Uterine smooth muscle cell (primary cell): ENCODE results near the gene CD72. TPM values are rescaled to one million over a fixed set of nuclear protein-coding genes. Genes with fewer than 3 reads are reported as not detected.

ENCODE experiments used
- total RNA-seq: library from RNA; depleted of rRNA; stranded (reverse); fragments of >200 nt; gene quantifications from 2 replicates; pipeline ENCODE4 v1.2.3, GENCODE V29; 2014

CD72 gene
- 0.87 and 1.2 TPM in 2 replicates for total RNA-seq

GRCh38 chr9:35618325-35618727 lies at the start of gene CD72:
CD72 (minus strand) TSS chr9:35618413; CDS start chr9:35618303, 110 bp downstream.

GRCh38 chr9:35664531-35665470 lies 46.6 kb upstream of the CD72 start, which contains the start of gene ARHGEF39:
ARHGEF39 (minus strand) TSS chr9:35665195; CDS start chr9:35665169, 26 bp downstream.

GRCh38 chr9:35658137-35658967 lies 40.1 kb upstream of the CD72 start, which contains the start of gene CCDC107:
CCDC107 (plus strand) TSS chr9:35658292; CDS start chr9:35658380, 88 bp downstream.

DNA sequence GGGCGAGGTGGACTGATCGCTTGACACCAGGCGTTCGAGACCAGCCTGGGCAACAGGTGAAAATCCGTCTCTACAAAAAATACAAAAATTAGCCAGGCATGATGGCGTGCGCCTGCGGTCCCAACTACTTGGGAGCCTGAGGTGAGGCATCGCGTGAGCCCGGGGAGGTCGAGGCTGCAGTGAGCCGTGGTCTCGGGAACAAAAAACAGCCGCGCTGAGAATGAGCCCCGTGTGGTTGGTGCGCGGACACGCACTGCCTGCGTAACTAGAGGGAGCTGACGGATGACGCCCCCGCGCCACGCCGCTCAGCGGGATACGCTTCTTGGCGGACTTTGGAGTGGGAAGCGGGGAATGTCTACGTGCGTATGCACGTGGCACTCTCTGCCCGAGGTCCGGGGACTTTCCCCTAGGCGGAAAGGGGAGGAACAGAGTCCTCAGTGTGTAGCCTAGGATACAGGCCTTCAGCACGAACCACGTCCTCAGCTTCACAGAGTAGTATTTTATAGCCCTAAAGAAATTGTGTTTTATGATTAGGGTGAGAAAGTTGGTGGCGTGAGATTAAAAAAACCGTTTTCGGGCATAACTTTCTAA lies 39.4 kb upstream of the CD72 start, which contains the start of gene RMRP:
RMRP (minus strand) TSS at position 474 of the 591 bp plus-strand sequence.

GRCh38 chr9:35650341-35651158 lies 32.3 kb upstream of the CD72 start, which contains the start of gene SIT1:
SIT1 (minus strand) TSS chr9:35650931; CDS start chr9:35650853, 78 bp downstream.

GRCh38 chr9:35604578-35605350 lies 13.4 kb downstream of the CD72 start, which contains the start of gene TESK1:
TESK1 (plus strand) TSS chr9:35605262; CDS start chr9:35605620, 358 bp downstream.

Other genes with a start within 250 kb of the CD72 start
- 20.3 and 24.7 TPM in 2 replicates for gene RUSC2, start 128.3 kb downstream of the CD72 start, total RNA-seq
- gene TESK1, start 13.2 kb downstream of the CD72 start, total RNA-seq = 10.2 and 13.1 TPM in 2 replicates
- not detected in 2 replicates for gene SIT1, start 32.5 kb upstream of the CD72 start, total RNA-seq
- gene RMRP, start 39.6 kb upstream of the CD72 start, total RNA-seq = 11,544 and 12,668 TPM in 2 replicates
- 23.6 and 24.0 TPM in 2 replicates for gene CCDC107, start 39.9 kb upstream of the CD72 start, total RNA-seq
- gene ARHGEF39, start 46.8 kb upstream of the CD72 start, total RNA-seq = 0.87 and 4.4 TPM in 2 replicates
- gene CA9, start 55.5 kb upstream of the CD72 start, total RNA-seq = 0.44 and 8.6 TPM in 2 replicates
- 1,069 and 1,713 TPM in 2 replicates for gene TPM2, start 71.5 kb upstream of the CD72 start, total RNA-seq
- 584 and 593 TPM in 2 replicates for gene TLN1, start 113.8 kb upstream of the CD72 start, total RNA-seq
- gene CREB3, start 114.3 kb upstream of the CD72 start, total RNA-seq = 84.7 and 90.6 TPM in 2 replicates
- gene GBA2, start 130.8 kb upstream of the CD72 start, total RNA-seq = 27.0 and 27.5 TPM in 2 replicates
- 11.1 and 12.6 TPM in 2 replicates for gene RGP1, start 130.9 kb upstream of the CD72 start, total RNA-seq
- gene MSMP, start 135.9 kb upstream of the CD72 start, total RNA-seq = 0.62 TPM in 1 of 2 replicates, not detected in the other
- 27.6 and 32.1 TPM in 2 replicates for gene NPR2, start 173.2 kb upstream of the CD72 start, total RNA-seq
- gene SPAG8, start 193.8 kb upstream of the CD72 start, total RNA-seq = 0.75 and 1.3 TPM in 2 replicates
- 18.6 and 25.8 TPM in 2 replicates for gene HINT2, start 196.6 kb upstream of the CD72 start, total RNA-seq
- gene FAM221B, start 210.3 kb upstream of the CD72 start, total RNA-seq = not detected in 2 replicates
- gene TMEM8B, start 210.8 kb upstream of the CD72 start, total RNA-seq = 2.2 and 4.1 TPM in 2 replicates